Stomach (tissue), 4 donors: Measurements from ENCODE around the gene CAMTA2.

ENCODE experiments used
- POLR2AphosphoS5 ChIP-seq, 3 donors: sonication (generic); formaldehyde crosslinking; IDR thresholded peaks; one replicate each; pipeline ENCODE4 v1.6.1; 2016; ENCODE audit warnings: antibody characterized with exemption in 3 of 3
- TF ChIP-seq, protein P1 (sequence below), 7 experiments: fragments of 450-650 bp in 4 of 7; fragments of 200-600 bp in 3 of 7; sonication (generic) in 3 of 7; IDR thresholded peaks; one replicate each; pipeline ENCODE4 v1.5.1; 2016 to 2019; ENCODE audit warnings: antibody characterized with exemption in 7 of 7, control low read depth in 2 of 7, mild to moderate bottlenecking in 1 of 7

DNA sequence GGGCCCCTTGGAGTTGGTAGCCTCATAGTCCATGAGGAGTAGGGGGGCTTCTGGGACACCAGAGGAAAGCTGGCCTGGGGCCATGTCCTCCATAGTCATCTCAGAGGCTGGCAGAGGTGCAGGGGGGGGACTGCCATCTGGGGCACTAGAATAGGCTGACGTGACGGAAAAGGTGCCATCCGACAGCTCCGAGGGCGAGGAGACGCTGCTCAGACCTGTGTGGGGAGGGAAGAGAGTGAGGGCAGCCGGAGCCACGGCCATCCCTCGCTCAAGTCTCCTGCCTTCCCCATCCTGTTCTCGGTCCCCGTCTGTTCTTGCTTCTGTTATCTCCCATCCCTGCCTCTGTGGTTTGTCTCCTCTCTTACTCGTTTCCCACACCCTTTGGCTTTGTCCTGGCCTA, 15.2 kb downstream of the CAMTA2 start:
- TF ChIP-seq, protein P1, sequence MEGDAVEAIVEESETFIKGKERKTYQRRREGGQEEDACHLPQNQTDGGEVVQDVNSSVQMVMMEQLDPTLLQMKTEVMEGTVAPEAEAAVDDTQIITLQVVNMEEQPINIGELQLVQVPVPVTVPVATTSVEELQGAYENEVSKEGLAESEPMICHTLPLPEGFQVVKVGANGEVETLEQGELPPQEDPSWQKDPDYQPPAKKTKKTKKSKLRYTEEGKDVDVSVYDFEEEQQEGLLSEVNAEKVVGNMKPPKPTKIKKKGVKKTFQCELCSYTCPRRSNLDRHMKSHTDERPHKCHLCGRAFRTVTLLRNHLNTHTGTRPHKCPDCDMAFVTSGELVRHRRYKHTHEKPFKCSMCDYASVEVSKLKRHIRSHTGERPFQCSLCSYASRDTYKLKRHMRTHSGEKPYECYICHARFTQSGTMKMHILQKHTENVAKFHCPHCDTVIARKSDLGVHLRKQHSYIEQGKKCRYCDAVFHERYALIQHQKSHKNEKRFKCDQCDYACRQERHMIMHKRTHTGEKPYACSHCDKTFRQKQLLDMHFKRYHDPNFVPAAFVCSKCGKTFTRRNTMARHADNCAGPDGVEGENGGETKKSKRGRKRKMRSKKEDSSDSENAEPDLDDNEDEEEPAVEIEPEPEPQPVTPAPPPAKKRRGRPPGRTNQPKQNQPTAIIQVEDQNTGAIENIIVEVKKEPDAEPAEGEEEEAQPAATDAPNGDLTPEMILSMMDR (IDR thresholded peaks at IDR 0.05), result no peak
- no peak for TF ChIP-seq POLR2AphosphoS5 (IDR thresholded peaks at IDR 0.05)
